Measurements from ENCODE around the gene MATN4.

The MATN4 gene

DNA sequence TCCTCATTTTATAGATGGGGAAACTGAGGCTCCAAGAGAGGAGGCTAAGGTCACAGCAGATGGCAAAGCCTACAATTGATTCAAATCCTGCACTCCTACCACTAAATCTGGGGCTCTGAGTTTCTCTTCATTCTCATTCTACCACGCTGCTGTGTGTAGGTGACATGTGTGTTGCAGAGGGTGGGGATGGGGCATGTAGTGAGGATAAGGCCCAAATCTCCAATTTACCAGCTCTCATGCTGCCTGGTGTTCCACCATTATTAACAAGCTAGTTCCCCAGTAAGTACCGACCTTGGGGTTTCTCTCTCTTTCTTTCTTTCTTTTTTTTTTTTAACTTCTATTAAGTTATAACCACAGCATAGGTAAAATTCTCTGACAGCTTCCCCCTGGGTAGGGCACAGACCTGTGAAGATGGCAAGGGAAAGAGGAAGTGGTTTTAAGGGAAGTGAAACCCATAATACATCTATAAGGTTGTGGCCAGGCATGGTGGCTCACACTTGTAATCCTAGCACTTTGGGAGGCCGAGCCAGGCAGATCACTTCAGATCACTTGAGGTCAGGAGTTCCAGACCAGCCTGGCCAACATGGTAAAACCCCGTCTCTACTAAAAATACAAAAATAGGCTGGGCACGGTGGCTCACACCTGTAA lies 13.0 kb upstream of the MATN4 start:
- no peaks in the 10 kb centered on the region for H3K9me3 Mint-ChIP-seq
- TF ChIP-seq, protein P1, sequence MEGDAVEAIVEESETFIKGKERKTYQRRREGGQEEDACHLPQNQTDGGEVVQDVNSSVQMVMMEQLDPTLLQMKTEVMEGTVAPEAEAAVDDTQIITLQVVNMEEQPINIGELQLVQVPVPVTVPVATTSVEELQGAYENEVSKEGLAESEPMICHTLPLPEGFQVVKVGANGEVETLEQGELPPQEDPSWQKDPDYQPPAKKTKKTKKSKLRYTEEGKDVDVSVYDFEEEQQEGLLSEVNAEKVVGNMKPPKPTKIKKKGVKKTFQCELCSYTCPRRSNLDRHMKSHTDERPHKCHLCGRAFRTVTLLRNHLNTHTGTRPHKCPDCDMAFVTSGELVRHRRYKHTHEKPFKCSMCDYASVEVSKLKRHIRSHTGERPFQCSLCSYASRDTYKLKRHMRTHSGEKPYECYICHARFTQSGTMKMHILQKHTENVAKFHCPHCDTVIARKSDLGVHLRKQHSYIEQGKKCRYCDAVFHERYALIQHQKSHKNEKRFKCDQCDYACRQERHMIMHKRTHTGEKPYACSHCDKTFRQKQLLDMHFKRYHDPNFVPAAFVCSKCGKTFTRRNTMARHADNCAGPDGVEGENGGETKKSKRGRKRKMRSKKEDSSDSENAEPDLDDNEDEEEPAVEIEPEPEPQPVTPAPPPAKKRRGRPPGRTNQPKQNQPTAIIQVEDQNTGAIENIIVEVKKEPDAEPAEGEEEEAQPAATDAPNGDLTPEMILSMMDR (IDR thresholded peaks at IDR 0.05), result no peak
- peaks cover 13% of the 10 kb centered on the region for H3K4me1 Mint-ChIP-seq
- no peak overlapping the region for H3K27ac Mint-ChIP-seq
- no peak overlapping the region for H3K4me3 Mint-ChIP-seq
- H3K27me3 Mint-ChIP-seq (ENCODE audit: low read depth, poor library complexity), result peaks cover 22% of the 10 kb centered on the region
- no peak for DNase-seq
- H3K36me3 Mint-ChIP-seq (ENCODE audit: low read depth), result peaks cover under 1% of the 10 kb centered on the region

DNA sequence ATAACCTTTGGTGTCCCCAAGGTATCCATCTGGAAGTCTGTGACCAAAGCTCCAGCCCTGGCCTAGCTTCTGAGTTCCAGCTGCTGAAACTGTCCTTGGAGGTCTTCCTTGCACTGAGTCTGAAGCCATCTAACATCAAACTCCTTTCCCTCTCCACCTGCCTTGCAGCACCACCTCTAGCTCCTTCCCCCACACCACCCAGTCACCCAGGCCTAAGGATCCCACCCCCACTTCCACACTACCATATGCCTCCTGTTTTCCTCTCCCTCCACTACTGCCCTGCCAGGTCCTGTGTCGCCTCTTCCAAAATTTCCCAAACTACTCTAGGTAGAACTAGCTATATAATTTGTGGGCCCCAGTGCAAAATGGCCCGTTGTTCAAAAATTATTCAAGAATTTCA lies 10.8 kb upstream of the MATN4 start:
- Mint-ChIP-seq H3K27me3 (ENCODE audit: low read depth, poor library complexity) (peaks cover 43% of the 10 kb centered on the region), H3K4me1 (no peaks in the 10 kb centered on the region), H3K27ac (no peak overlapping the region), H3K4me3 (no peak overlapping the region), H3K36me3 (ENCODE audit: low read depth) (no peaks in the 10 kb centered on the region), H3K9me3 (no peaks in the 10 kb centered on the region)
- TF ChIP-seq, protein P1 (IDR thresholded peaks at IDR 0.05), result no peak
- no peak for DNase-seq

DNA sequence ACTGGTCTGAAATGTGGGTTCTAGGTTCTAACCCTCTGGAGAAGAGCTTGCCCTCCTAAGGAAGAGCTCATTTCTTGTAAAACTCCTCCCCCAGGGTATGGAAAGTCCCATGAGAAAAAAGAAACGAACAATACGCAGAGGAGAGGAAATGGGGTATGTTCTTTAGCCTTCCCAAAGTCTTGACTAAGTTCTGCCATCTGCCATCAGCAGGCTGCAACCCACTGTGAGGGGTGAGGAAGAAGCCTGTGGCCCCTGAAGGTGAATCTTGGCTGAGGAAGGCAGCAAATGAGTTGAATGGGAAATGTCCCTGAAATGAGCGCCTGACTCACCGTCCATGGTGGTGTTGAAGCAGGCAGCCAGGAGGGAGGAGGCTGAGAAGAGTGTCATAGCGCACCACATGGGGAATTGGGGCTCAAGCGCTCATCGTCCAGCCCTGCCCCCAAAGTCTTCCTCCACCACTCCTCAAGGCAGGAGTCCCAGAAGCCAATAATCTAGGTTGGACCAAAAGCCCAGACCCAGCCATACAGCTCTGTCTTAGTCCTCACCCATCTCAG lies 10.4 kb upstream of the MATN4 start:
- Mint-ChIP-seq H3K4me1 (no peaks in the 10 kb centered on the region), H3K9me3 (no peaks in the 10 kb centered on the region), H3K27me3 (ENCODE audit: low read depth, poor library complexity) (peaks cover 47% of the 10 kb centered on the region), H3K36me3 (ENCODE audit: low read depth) (no peaks in the 10 kb centered on the region), H3K27ac (no peak overlapping the region), H3K4me3 (no peak overlapping the region)
- TF ChIP-seq, protein P1 (IDR thresholded peaks at IDR 0.05), result no peak
- DNase-seq, result no peak

GRCh38 chr20:45317826-45318225 lies 9.7 kb upstream of the MATN4 start:
- TF ChIP-seq, protein P1 (IDR thresholded peaks at IDR 0.05), result no peak
- H3K27me3 Mint-ChIP-seq (ENCODE audit: low read depth, poor library complexity), result peaks cover 45% of the 10 kb centered on the region
- H3K4me3 Mint-ChIP-seq, result no peak overlapping the region
- H3K27ac Mint-ChIP-seq, result no peak overlapping the region
- no peaks in the 10 kb centered on the region for H3K36me3 Mint-ChIP-seq (ENCODE audit: low read depth)
- no peaks in the 10 kb centered on the region for H3K4me1 Mint-ChIP-seq
- DNase-seq, result no peak
- no peaks in the 10 kb centered on the region for H3K9me3 Mint-ChIP-seq

- no peak overlapping the region for H3K4me3 Mint-ChIP-seq
- H3K27me3 Mint-ChIP-seq (ENCODE audit: low read depth, poor library complexity), result peaks cover 58% of the 10 kb centered on the region
- H3K4me1 Mint-ChIP-seq, result peaks cover 4% of the 10 kb centered on the region
- no peak overlapping the region for H3K27ac Mint-ChIP-seq
- no peaks in the 10 kb centered on the region for H3K9me3 Mint-ChIP-seq
- H3K36me3 Mint-ChIP-seq (ENCODE audit: low read depth), result no peaks in the 10 kb centered on the region
- TF ChIP-seq, protein P1 (IDR thresholded peaks at IDR 0.05), result no peak
- DNase-seq, result no peak
Observed at GRCh38 chr20:45316150-45317080, 8.3 kb upstream of the MATN4 start.
